HEK293 (cell line): ENCODE results near the gene DDX56.

ENCODE experiments used
- ZBTB20 ChIP-seq: fragments of 450-650 bp; formaldehyde crosslinking; IDR thresholded peaks from 2 replicates; pipeline ENCODE4 v1.5.1; 2016; ENCODE audit warnings: missing biosample characterization, missing genetic modification characterization
- ZNF292 ChIP-seq: fragments of 450-650 bp; formaldehyde crosslinking; IDR thresholded peaks from 2 replicates; pipeline ENCODE4 v1.5.1; 2016; ENCODE audit warnings: low read depth, missing biosample characterization, missing genetic modification characterization, borderline replicate concordance
- ZNF416 ChIP-seq: fragments of 450-650 bp; formaldehyde crosslinking; IDR thresholded peaks from 2 replicates; pipeline ENCODE4 v1.5.1; 2016; ENCODE audit warnings: missing biosample characterization, missing genetic modification characterization
- TF ChIP-seq, protein P1 (sequence below): fragments of 450-650 bp; formaldehyde crosslinking; IDR thresholded peaks from 2 replicates; pipeline ENCODE4; 2016; ENCODE audit warnings: missing biosample characterization, missing genetic modification characterization
- TF ChIP-seq, protein P2 (sequence below): fragments of 450-650 bp; formaldehyde crosslinking; IDR thresholded peaks from 2 replicates; pipeline ENCODE4 v1.5.1; 2016; ENCODE audit warnings: missing biosample characterization, missing genetic modification characterization

DNA sequence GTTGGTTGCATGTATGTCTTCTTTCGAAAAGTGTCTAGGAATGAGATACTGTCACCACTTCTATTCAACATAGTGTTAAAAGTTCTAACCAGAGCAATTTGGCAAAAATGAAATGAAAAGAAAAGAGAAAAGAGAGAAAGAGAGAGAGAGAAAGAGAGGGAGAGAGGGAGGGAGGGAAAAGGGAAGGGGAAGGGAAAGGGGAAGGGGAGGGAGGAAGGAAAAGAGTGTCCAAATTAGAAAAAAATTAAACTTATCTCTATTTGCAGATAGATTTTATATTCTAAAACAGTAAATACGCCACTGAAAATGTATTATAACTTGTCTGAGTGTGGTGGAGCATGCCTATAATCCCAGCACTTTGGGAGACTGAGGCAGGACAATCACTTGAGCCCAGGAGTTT is 16.2 kb downstream of the DDX56 start:
- TF ChIP-seq, protein P1, sequence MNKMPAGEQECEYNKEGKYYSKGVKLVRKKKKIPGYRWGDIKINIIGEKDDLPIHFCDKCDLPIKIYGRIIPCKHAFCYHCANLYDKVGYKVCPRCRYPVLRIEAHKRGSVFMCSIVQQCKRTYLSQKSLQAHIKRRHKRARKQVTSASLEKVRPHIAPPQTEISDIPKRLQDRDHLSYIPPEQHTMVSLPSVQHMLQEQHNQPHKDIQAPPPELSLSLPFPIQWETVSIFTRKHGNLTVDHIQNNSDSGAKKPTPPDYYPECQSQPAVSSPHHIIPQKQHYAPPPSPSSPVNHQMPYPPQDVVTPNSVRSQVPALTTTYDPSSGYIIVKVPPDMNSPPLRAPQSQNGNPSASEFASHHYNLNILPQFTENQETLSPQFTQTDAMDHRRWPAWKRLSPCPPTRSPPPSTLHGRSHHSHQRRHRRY (tag by site-specific recombination), result no peak
- TF ChIP-seq ZBTB20 (tag by site-specific recombination), result no peak
- TF ChIP-seq ZNF416 (tag by site-specific recombination), result no peak
- TF ChIP-seq ZNF292 (tag by site-specific recombination), result no peak
- TF ChIP-seq, protein P2, sequence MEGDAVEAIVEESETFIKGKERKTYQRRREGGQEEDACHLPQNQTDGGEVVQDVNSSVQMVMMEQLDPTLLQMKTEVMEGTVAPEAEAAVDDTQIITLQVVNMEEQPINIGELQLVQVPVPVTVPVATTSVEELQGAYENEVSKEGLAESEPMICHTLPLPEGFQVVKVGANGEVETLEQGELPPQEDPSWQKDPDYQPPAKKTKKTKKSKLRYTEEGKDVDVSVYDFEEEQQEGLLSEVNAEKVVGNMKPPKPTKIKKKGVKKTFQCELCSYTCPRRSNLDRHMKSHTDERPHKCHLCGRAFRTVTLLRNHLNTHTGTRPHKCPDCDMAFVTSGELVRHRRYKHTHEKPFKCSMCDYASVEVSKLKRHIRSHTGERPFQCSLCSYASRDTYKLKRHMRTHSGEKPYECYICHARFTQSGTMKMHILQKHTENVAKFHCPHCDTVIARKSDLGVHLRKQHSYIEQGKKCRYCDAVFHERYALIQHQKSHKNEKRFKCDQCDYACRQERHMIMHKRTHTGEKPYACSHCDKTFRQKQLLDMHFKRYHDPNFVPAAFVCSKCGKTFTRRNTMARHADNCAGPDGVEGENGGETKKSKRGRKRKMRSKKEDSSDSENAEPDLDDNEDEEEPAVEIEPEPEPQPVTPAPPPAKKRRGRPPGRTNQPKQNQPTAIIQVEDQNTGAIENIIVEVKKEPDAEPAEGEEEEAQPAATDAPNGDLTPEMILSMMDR (tag by site-specific recombination), result no peak
